ENCODE data around the gene HTRA3. TPM values are rescaled to one million over a fixed set of nuclear protein-coding genes. Genes with fewer than 3 reads are reported as not detected.
"Not testable (repeated sequence)": the region's sequence is repeated elsewhere in the genome, so short reads cannot be mapped to it uniquely, and the experiment has no call there.

Gene HTRA3
- total RNA-seq, 1 experiment from 2014 or later, result not detected

- no peak for DNase-seq (ENCODE audit: low spot score)
These were observed 55.9 kb downstream of the HTRA3 start for GRCh38 chr4:8325291-8325973.

GRCh38 chr4:8326206-8326605, 56.7 kb downstream of the HTRA3 start:
- DNase-seq (ENCODE audit: low spot score), result no peak

GRCh38 chr4:8328456-8328855, 58.9 kb downstream of the HTRA3 start:
- DNase-seq (ENCODE audit: low spot score), result no peak

GRCh38 chr4:8328866-8329559, 59.5 kb downstream of the HTRA3 start:
- no peak for DNase-seq (ENCODE audit: low spot score)

GRCh38 chr4:8329560-8329858, 60.0 kb downstream of the HTRA3 start:
- DNase-seq (ENCODE audit: low spot score), result no peak

- DNase-seq (ENCODE audit: low spot score), result no peak
These were observed 60.6 kb downstream of the HTRA3 start for GRCh38 chr4:8329859-8330761.

- DNase-seq (ENCODE audit: low spot score), result no peak
These were observed 61.4 kb downstream of the HTRA3 start for GRCh38 chr4:8330821-8331574.

- no peak for DNase-seq (ENCODE audit: low spot score)
These were observed 62.0 kb downstream of the HTRA3 start for GRCh38 chr4:8331575-8331955.

GRCh38 chr4:8332038-8332857, 62.7 kb downstream of the HTRA3 start:
- no peak for DNase-seq (ENCODE audit: low spot score)

- no peak for DNase-seq (ENCODE audit: low spot score)
These were observed 63.4 kb downstream of the HTRA3 start for GRCh38 chr4:8332891-8333331.

- no peak for DNase-seq (ENCODE audit: low spot score)
These were observed 64.3 kb downstream of the HTRA3 start for GRCh38 chr4:8333726-8334460.

- DNase-seq (ENCODE audit: low spot score), result no peak
These were observed 65.4 kb downstream of the HTRA3 start for GRCh38 chr4:8334786-8335460.

- DNase-seq (ENCODE audit: low spot score), result no peak
These were observed 66.3 kb downstream of the HTRA3 start for GRCh38 chr4:8335848-8336247.

- DNase-seq (ENCODE audit: low spot score), result no peak
These were observed 67.0 kb downstream of the HTRA3 start for GRCh38 chr4:8336412-8337075.

GRCh38 chr4:8338351-8338961, 68.9 kb downstream of the HTRA3 start:
- DNase-seq (ENCODE audit: low spot score), result no peak

GRCh38 chr4:8340781-8341241, 71.3 kb downstream of the HTRA3 start:
- no peak for DNase-seq (ENCODE audit: low spot score)

GRCh38 chr4:8341281-8341680, 71.7 kb downstream of the HTRA3 start:
- not testable (repeated sequence) for DNase-seq (ENCODE audit: low spot score)

GRCh38 chr4:8341691-8342090, 72.1 kb downstream of the HTRA3 start:
- no peak for DNase-seq (ENCODE audit: low spot score)
